K562 (cell line): ENCODE results near the gene SPAG9. TPM values are rescaled to one million over a fixed set of nuclear protein-coding genes. Genes with fewer than 3 reads are reported as not detected.

Source experiments
- ATAC-seq: fragments of 200-7000 bp; cut with Tn5 transposase; 3 replicates; pipeline ENCODE4 v1.9.1; 2020; ENCODE audit warnings: moderate library complexity
- BruUV-seq: library from RNA; stranded (reverse); fragments of 400-500 nt; replicated peaks from 2 replicates; lab custom pipeline; 2021; lab: Mats Ljungman, UMichigan
- CTCF ChIA-PET: fragments of 300-600 bp; formaldehyde crosslinking; extraction: SDS; loops from one replicate; lab custom pipeline; 2021; ENCODE audit warnings: low intra/inter-chr PET ratio; lab: Yijun Ruan, JAX
- POLR2A ChIA-PET: fragments of 300-600, 350-650 bp; sonication (Branson Sonifier 250); formaldehyde crosslinking; extraction: SDS; loops from one replicate; lab custom pipeline; 2021; ENCODE audit warnings: antibody characterized with exemption, inconsistent platforms; lab: Yijun Ruan, JAX
- DNase-seq, 4 experiments: peaks; one replicate each; pipeline versions ENCODE4 v3.0.0 to v3.0.0-alpha.2; 2011 to 2018; ENCODE audit warnings: low spot score in 3 of 4, mixed read lengths in 3 of 4; ENCODE audit errors: extremely low read depth in 1 of 4
- FAIRE-seq: peaks from 2 replicates; lab custom pipeline; 2011; peaks lifted over from hg19 to GRCh38; lab: Jason Lieb, UNC
- H2AFZ ChIP-seq: 2 replicates; pipeline ENCODE4 v1.6.0; 2011; ENCODE audit warnings: low read depth, low read length, control low read depth, inconsistent platforms
- H3K27ac ChIP-seq: fragments of 200-600 bp; 3 replicates; pipeline ENCODE4 v1.8.0; 2011; ENCODE audit warnings: low read depth, mild to moderate bottlenecking, control low read depth, inconsistent platforms, low read length, moderate library complexity, mixed read lengths; ENCODE audit errors: extremely low read depth
- H3K27me3 ChIP-seq, 2 experiments: fragments of 300-600 bp in 1 of 2; 2 replicates in 1 of 2; 3 replicates in 1 of 2; pipeline versions ENCODE4 v1.6.0 to v1.8.0; 2011; ENCODE audit warnings: inconsistent platforms in 2 of 2, low read length in 2 of 2, mild to moderate bottlenecking in 1 of 2, mixed read lengths in 1 of 2, moderate library complexity in 1 of 2; ENCODE audit not compliant: control insufficient read depth in 2 of 2, insufficient read depth in 2 of 2
- H3K36me3 ChIP-seq: fragments of 300-600 bp; 3 replicates; pipeline ENCODE4 v1.8.0; 2011; ENCODE audit warnings: mild to moderate bottlenecking, low read length, inconsistent platforms; ENCODE audit not compliant: control insufficient read depth, insufficient read depth
- H3K4me1 ChIP-seq, 2 experiments: fragments of 200-600 bp in 1 of 2; replicated peaks in 1 of 2; 2 replicates in 1 of 2; 3 replicates in 1 of 2; pipeline versions ENCODE4 v1.5.1 to v1.8.0; 2011; ENCODE audit warnings: inconsistent platforms in 2 of 2, low read length in 2 of 2, mild to moderate bottlenecking in 1 of 2, mixed read lengths in 1 of 2, moderate library complexity in 1 of 2; ENCODE audit not compliant: control insufficient read depth in 2 of 2, insufficient read depth in 2 of 2
- H3K4me2 ChIP-seq: 2 replicates; pipeline ENCODE4 v1.6.1; 2011; ENCODE audit warnings: low read length, control low read depth, inconsistent platforms, mixed read lengths; ENCODE audit not compliant: insufficient read depth
- H3K4me3 ChIP-seq: fragments of 200-600 bp; sonication (generic), shearing (Covaris generic); 2 replicates; pipeline ENCODE4 v1.5.1; 2016; ENCODE audit warnings: control low read depth, inconsistent platforms
- H3K79me2 ChIP-seq: fragments of 200-600 bp; 3 replicates; pipeline ENCODE4 v1.8.0; 2011; ENCODE audit warnings: low read length, inconsistent platforms; ENCODE audit not compliant: control insufficient read depth, insufficient read depth
- H3K9ac ChIP-seq, 2 experiments: 2 replicates each; pipeline versions ENCODE4 v1.6.0 to v1.6.1; 2011; ENCODE audit warnings: low read depth in 2 of 2, low read length in 2 of 2, control low read depth in 1 of 2, inconsistent platforms in 1 of 2, mild to moderate bottlenecking in 1 of 2, mixed read lengths in 1 of 2; ENCODE audit not compliant: insufficient read depth in 1 of 2
- H3K9me1 ChIP-seq: one replicate; pipeline ENCODE4 v1.6.0; 2011; ENCODE audit warnings: inconsistent platforms, mild to moderate bottlenecking, low read length, moderate library complexity; ENCODE audit not compliant: control insufficient read depth, insufficient read depth
- H3K9me3 ChIP-seq: replicated peaks from 2 replicates; pipeline ENCODE4 v1.5.1; 2011; ENCODE audit warnings: low read depth, low read length, inconsistent platforms; ENCODE audit not compliant: control insufficient read depth, insufficient read depth
- H4K20me1 ChIP-seq: replicated peaks from 2 replicates; pipeline ENCODE4 v1.6.1; 2011; ENCODE audit warnings: low read length, inconsistent platforms, mixed read lengths; ENCODE audit not compliant: control insufficient read depth, insufficient read depth
- CEBPG ChIP-seq, 3 experiments: fragments of 200-800 bp in 1 of 3; sonication (Bioruptor generic) in 1 of 3; sonication (generic) in 1 of 3; formaldehyde crosslinking in 1 of 3; IDR thresholded peaks in 2 of 3; conservative IDR thresholded peaks in 1 of 3; 2 replicates each; pipeline versions ENCODE4 v1.6.1 to v1.8.0; 2016 to 2022; ENCODE audit warnings: missing compliant biosample characterization in 2 of 3, missing genetic modification characterization in 2 of 3, mild to moderate bottlenecking in 1 of 3, missing genetic modification reagents in 1 of 3
- NBN ChIP-seq: fragments of 450-650 bp; IDR thresholded peaks from 2 replicates; pipeline ENCODE4 v1.6.1; 2016; ENCODE audit warnings: low read depth, mild to moderate bottlenecking
- WGBS: fragments of 100-300 bp; shearing (Covaris generic); methylation state at CpG from one replicate; pipeline ENCODE4 v1.1.6; 2016; ENCODE audit warnings: low coverage, mixed read lengths; ENCODE audit not compliant: insufficient coverage; ENCODE audit errors: missing lambda C conversion rate; 5-methylcytosine and 5-hydroxymethylcytosine counted together
- in situ Hi-C: fragments of 300-500 bp; cut with MboI; formaldehyde crosslinking; loops from 4 replicates; pipeline ENCODE4 v1.15.0; 2018; ENCODE audit warnings: inconsistent platforms, mixed read lengths
- intact Hi-C: fragments of 100-400 bp; cut with micrococcal nuclease; formaldehyde crosslinking; loops from 2 replicates; pipeline ENCODE4 v1.14.2; 2022
- polyA plus RNA-seq, 8 experiments: library from polyadenylated mRNA; depleted of rRNA in 4 of 8; stranded (reverse) in 5 of 8; unstranded in 3 of 8; fragments of >200 nt; fragmentation: Nextera tagmentation in 2 of 8; fragmentation: Illumina TruSeq in 1 of 8; extraction: Ambion mirVana in 2 of 8; extraction: Trizol in 1 of 8; gene quantifications; 2 replicates each; pipeline versions ENCODE4 v1.2.1 to v1.2.3, GENCODE V29; 2011 to 2014; ENCODE audit warnings: inconsistent platforms in 1 of 8, missing spikeins in 1 of 8
- total RNA-seq, 7 experiments: library from RNA; depleted of rRNA in 6 of 7; stranded (reverse); fragments of >200 nt in 6 of 7; fragmentation: Illumina TruSeq in 2 of 7; extraction: Trizol in 2 of 7; gene quantifications; 2 replicates each; pipeline versions ENCODE4 v1.2.1 to v1.2.3, GENCODE V29; 2011 to 2021; ENCODE audit warnings: low replicate concordance in 1 of 7

Gene SPAG9
- total and polyA plus RNA-seq, 9 of the 15 experiments (the other 6 are each of a cell fraction or from before 2014, with no cell fraction given): 12.2 to 99.2 (median 58.2) TPM

DNA sequence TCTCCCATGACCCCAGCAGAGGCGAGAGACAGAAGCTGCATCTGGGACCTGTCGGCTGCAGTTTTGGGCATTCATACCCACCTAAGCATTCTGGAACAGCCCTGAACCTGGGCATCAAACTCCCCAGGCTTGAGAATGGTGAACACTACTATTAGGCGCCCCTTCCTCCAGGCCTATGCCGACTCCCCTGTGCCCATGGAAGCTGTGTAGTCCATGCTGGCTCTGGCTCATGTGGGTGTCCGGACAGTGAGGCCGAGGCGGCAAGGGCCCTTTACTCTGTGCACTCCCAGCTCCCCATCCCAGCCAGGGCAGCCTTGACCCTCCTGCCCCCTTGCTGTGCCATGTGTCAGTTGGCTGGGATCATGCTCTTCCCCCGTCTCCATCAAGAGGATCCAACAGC lies 165.5 kb downstream of the SPAG9 start (continued):
- no peak for TF ChIP-seq CEBPG (CRISPR knock-in tag; IDR thresholded peaks at IDR 0.05)
- no peak for TF ChIP-seq CEBPG (tag; conservative IDR thresholded peaks at IDR 0.05 in 1 of 2, IDR thresholded peaks at IDR 0.05 in 1 of 2)
- TF ChIP-seq, all 486 proteins: peak for 0

DNA sequence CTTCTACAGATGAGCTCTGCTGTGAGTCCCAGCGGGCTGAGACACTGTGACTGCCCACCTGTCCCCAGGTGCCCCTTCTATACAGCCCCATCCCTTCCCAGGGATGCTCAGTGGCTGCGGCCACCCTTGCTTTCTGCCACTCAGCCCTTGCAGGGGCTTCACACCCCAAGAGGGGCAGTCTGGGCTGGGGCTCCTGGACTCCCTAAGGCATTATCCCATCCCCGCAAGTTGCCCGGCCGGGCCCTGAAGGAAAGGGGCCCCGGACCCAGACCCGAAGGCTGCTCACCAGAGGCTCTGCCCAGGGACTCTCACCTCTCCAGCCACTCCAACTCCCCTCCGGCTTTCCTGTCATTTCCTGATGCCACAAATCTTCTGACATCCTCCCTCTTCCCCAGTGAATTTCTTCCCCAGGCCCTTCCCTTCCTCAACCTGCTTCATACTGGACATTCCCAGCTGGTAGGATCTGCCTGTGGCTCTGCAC lies 166.0 kb downstream of the SPAG9 start:
- peak overlapping the region in 1 of 2 experiments; percentile 18; a peak in 2 of 4 replicates for H3K9ac ChIP-seq
- no peak overlapping the region for H3K27ac ChIP-seq
- 48% methylated on average over 7 of the region's 8 CpGs for WGBS
- no peak for ATAC-seq
- H3K36me3 ChIP-seq: no peaks in the 10 kb centered on the region
- no TSS peak for BruUV-seq
- ChIA-PET POLR2A (interaction anchor here (0.6 to 13.9 kb wide), 4 partner anchors 10 to 261 kb away, joined by 3 to 207 read pairs (median 4); partner anchors contain the start of gene TOB1), CTCF (no interaction called here)
- H3K9me1 ChIP-seq: no peaks in the 10 kb centered on the region
- in situ Hi-C loops (loop anchor here (5.0 to 10.0 kb wide), 3 partner anchors 92 to 410 kb away; partner anchors contain the start of gene SPATA20), intact Hi-C loops (no loop called here)
- no peaks in the 10 kb centered on the region for H4K20me1 ChIP-seq
- no peaks in the 10 kb centered on the region for H3K9me3 ChIP-seq
- H3K4me3 ChIP-seq: no peak overlapping the region
- no peaks in the 10 kb centered on the region for H3K79me2 ChIP-seq
- TF ChIP-seq NBN: no peak
- TF ChIP-seq, all 486 proteins: peak for 0
- H3K4me1 ChIP-seq: peaks cover 13 to 33% of the 10 kb centered on the region in 2 experiments
- no peak overlapping the region for H3K4me2 ChIP-seq
- H3K27me3 ChIP-seq: no peaks in the 10 kb centered on the region
- no peak for FAIRE-seq
- DNase-seq: no peak
- no peak overlapping the region for H2AFZ ChIP-seq
